GM18909 (cell line): Measurements from ENCODE around the gene SPCS1.
"Not testable (repeated sequence)": the region's sequence is repeated elsewhere in the genome, so short reads cannot be mapped to it uniquely, and the experiment has no call there.

Experiments used
- ATAC-seq: cut with Tn5 transposase; IDR thresholded peaks from one replicate; pipeline ENCODE4 v1.9.1; 2021; ENCODE audit warnings: mild to moderate bottlenecking; ENCODE audit not compliant: unreplicated experiment, poor library complexity

Gene SPCS1

DNA sequence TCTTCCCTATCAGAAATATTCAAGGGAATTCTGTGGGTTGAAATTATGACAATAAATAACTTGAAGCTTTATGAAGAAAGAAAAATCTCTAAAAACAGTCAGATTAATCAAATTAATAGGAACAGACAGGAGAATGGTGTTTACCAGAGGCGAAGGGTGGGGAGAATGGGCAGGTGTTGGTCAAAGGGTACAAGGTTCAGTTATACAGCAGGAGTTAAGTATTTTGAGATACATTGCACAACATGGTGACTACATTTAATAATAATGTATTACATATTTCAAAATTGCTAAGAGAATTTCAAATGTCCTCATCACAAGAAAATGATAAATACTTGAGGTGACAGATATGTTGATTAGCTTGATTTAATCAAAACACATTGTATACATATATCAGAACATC is 18.6 kb downstream of the SPCS1 start:
- ATAC-seq: no peak

- ATAC-seq: not testable (repeated sequence)
These were observed 22.8 kb downstream of the SPCS1 start for GRCh38 chr3:52728753-52729152.

- no peak for ATAC-seq
These were observed 24.8 kb downstream of the SPCS1 start for GRCh38 chr3:52730681-52731080.

- ATAC-seq: no peak
These were observed 25.7 kb downstream of the SPCS1 start for GRCh38 chr3:52731590-52731989.

GRCh38 chr3:52733256-52733891 is 27.5 kb downstream of the SPCS1 start:
- no peak for ATAC-seq

- ATAC-seq: no peak
These were observed 33.8 kb downstream of the SPCS1 start for GRCh38 chr3:52739730-52740129.

- no peak for ATAC-seq
These were observed 36.6 kb downstream of the SPCS1 start for GRCh38 chr3:52742418-52743041.

GRCh38 chr3:52743152-52743551 is 37.2 kb downstream of the SPCS1 start:
- no peak for ATAC-seq

- ATAC-seq: no peak
These were observed 37.8 kb downstream of the SPCS1 start for GRCh38 chr3:52743721-52744120.

DNA sequence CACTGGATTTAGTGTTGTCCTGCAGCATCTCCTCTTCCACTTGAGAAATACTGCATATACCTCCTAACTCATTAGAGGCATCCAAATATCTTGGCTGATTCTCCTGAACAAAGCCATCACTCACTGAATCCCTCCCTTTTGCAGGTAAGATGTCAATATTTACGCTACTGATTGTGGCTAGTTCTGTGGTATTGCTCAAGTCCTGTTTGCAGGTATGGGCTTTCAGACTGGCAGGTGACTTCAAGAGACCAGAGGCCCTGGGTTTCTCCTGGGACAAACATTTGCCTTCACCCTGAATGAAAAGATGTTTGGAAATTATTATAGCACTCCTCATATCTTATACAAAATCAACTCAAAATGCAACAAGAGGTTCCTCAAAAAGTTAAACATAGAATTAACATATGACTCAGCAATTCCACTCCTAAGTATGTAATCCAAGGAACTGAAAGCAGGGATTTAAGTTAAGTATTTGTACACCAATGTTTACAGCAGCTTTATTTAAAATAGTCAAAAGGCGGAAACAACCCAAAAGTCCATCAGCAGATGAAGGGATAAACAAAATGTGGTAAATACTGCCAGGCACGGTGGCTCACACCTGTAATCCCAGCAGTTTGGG is 46.2 kb downstream of the SPCS1 start:
- ATAC-seq: no peak

- no peak for ATAC-seq
These were observed 48.5 kb downstream of the SPCS1 start for GRCh38 chr3:52754373-52754772.

GRCh38 chr3:52756141-52756540 is 50.2 kb downstream of the SPCS1 start:
- no peak for ATAC-seq
